Astrocyte (in vitro differentiated cells and primary cell): ENCODE measurements around the gene CCDC177. TPM values are rescaled to one million over a fixed set of nuclear protein-coding genes. Genes with fewer than 3 reads are reported as not detected.

Experiments
- DNase-seq: peaks from one replicate; pipeline ENCODE4 v3.0.0-alpha.2; 2010; ENCODE audit warnings: low read depth
- FAIRE-seq: peaks from 2 replicates; lab custom pipeline; 2011; peaks lifted over from hg19 to GRCh38; lab: Jason Lieb, UNC
- H2AFZ ChIP-seq: 2 replicates; pipeline ENCODE4 v1.6.0; 2012; ENCODE audit warnings: low read depth, low read length, inconsistent platforms
- H3K27ac ChIP-seq: 2 replicates; pipeline ENCODE4 v1.5.1; 2011; ENCODE audit warnings: low read depth, low read length, inconsistent platforms
- H3K27me3 ChIP-seq: 2 replicates; pipeline ENCODE4 v1.6.0; 2011; ENCODE audit warnings: low read length, inconsistent platforms; ENCODE audit not compliant: insufficient read depth
- H3K36me3 ChIP-seq: 2 replicates; pipeline ENCODE4 v1.5.1; 2011; ENCODE audit warnings: low read length, inconsistent platforms; ENCODE audit not compliant: insufficient read depth
- H3K4me1 ChIP-seq: 2 replicates; pipeline ENCODE4 v1.5.1; 2011; ENCODE audit warnings: low read length, inconsistent platforms; ENCODE audit not compliant: insufficient read depth
- H3K4me2 ChIP-seq: 2 replicates; pipeline ENCODE4 v1.6.0; 2012; ENCODE audit warnings: low read length, inconsistent platforms
- H3K4me3 ChIP-seq: 2 replicates; pipeline ENCODE4 v1.5.1; 2011; ENCODE audit warnings: low read depth, mild to moderate bottlenecking, low read length, inconsistent platforms; ENCODE audit not compliant: insufficient read depth
- H3K79me2 ChIP-seq: 2 replicates; pipeline ENCODE4 v1.6.0; 2012; ENCODE audit warnings: mild to moderate bottlenecking, low read length, inconsistent platforms; ENCODE audit not compliant: insufficient read depth
- H3K9ac ChIP-seq: 2 replicates; pipeline ENCODE4 v1.6.0; 2012; ENCODE audit warnings: mild to moderate bottlenecking, low read length, inconsistent platforms
- H3K9me3 ChIP-seq: 2 replicates; pipeline ENCODE4 v1.5.1; 2012; ENCODE audit warnings: low read depth, mild to moderate bottlenecking, low read length, inconsistent platforms; ENCODE audit not compliant: insufficient read depth
- H4K20me1 ChIP-seq: 2 replicates; pipeline ENCODE4 v1.6.0; 2012; ENCODE audit warnings: low read length, inconsistent platforms; ENCODE audit not compliant: insufficient read depth
- H3K27ac Mint-ChIP-seq: one replicate; pipeline ENCODE4 v1.8.0; 2021; ENCODE audit warnings: mild to moderate bottlenecking, mixed read lengths; ENCODE audit not compliant: unreplicated experiment
- H3K27me3 Mint-ChIP-seq: one replicate; pipeline ENCODE4 v1.8.0; 2021; ENCODE audit warnings: low read depth, mixed read lengths; ENCODE audit not compliant: unreplicated experiment
- H3K36me3 Mint-ChIP-seq: one replicate; pipeline ENCODE4 v1.8.0; 2021; ENCODE audit warnings: low read depth, mixed read lengths; ENCODE audit not compliant: unreplicated experiment
- H3K4me1 Mint-ChIP-seq: one replicate; pipeline ENCODE4 v1.8.0; 2021; ENCODE audit warnings: low read depth, mixed read lengths; ENCODE audit not compliant: unreplicated experiment
- H3K4me3 Mint-ChIP-seq: one replicate; pipeline ENCODE4 v1.8.0; 2021; ENCODE audit warnings: mild to moderate bottlenecking, moderate library complexity, mixed read lengths; ENCODE audit not compliant: unreplicated experiment
- H3K9me3 Mint-ChIP-seq: one replicate; pipeline ENCODE4 v1.8.0; 2021; ENCODE audit warnings: mild to moderate bottlenecking, mixed read lengths; ENCODE audit not compliant: unreplicated experiment
- CTCF ChIP-seq: IDR thresholded peaks from 2 replicates; pipeline ENCODE4 v1.5.1; 2011; ENCODE audit warnings: low read depth, mild to moderate bottlenecking, inconsistent platforms, low read length, moderate library complexity; ENCODE audit not compliant: insufficient read depth
- EZH2 ChIP-seq: IDR thresholded peaks from 2 replicates; pipeline ENCODE4 v1.6.1; 2012; ENCODE audit warnings: mild to moderate bottlenecking, low read length, inconsistent platforms; ENCODE audit not compliant: insufficient read depth
- total RNA-seq: library from RNA; stranded (reverse); gene quantifications from 2 replicates; pipeline ENCODE4 v1.2.1, GENCODE V29; 2021

The CCDC177 gene
- total RNA-seq, 1 donor from 2014 or later: not detected

- Mint-ChIP-seq H3K4me3 (no peak overlapping the region), H3K4me1 (no peaks in the 10 kb centered on the region), H3K9me3 (no peaks in the 10 kb centered on the region), H3K27me3 (peaks cover 13% of the 10 kb centered on the region), H3K36me3 (no peaks in the 10 kb centered on the region), H3K27ac (no peak overlapping the region)
- Histone ChIP-seq H3K36me3 (no peaks in the 10 kb centered on the region), H3K4me2 (no peak overlapping the region), H3K9me3 (no peaks in the 10 kb centered on the region), H3K27me3 (no peaks in the 10 kb centered on the region), H3K9ac (no peak overlapping the region), H3K79me2 (no peaks in the 10 kb centered on the region), H4K20me1 (no peaks in the 10 kb centered on the region), H3K4me1 (peaks cover 6% of the 10 kb centered on the region), H3K27ac (no peak overlapping the region), H3K4me3 (no peak overlapping the region), H2AFZ (no peak overlapping the region)
- DNase-seq (no peak), FAIRE-seq (no peak)
- TF ChIP-seq EZH2 (no peak), CTCF (no peak)
Measured at GRCh38 chr14:69594846-69595245, 20.2 kb upstream of the CCDC177 start.

- Histone ChIP-seq H2AFZ (peak overlapping the region; percentile 73), H4K20me1 (no peaks in the 10 kb centered on the region), H3K27ac (no peak overlapping the region), H3K36me3 (no peaks in the 10 kb centered on the region), H3K4me3 (no peak overlapping the region), H3K4me2 (peak overlapping the region; percentile 68), H3K4me1 (peaks cover 6% of the 10 kb centered on the region), H3K9me3 (no peaks in the 10 kb centered on the region), H3K9ac (no peak overlapping the region), H3K79me2 (no peaks in the 10 kb centered on the region), H3K27me3 (no peaks in the 10 kb centered on the region)
- peak; percentile 57 for DNase-seq
- Mint-ChIP-seq H3K27me3 (peaks cover 13% of the 10 kb centered on the region), H3K4me3 (no peak overlapping the region), H3K4me1 (no peaks in the 10 kb centered on the region), H3K9me3 (no peaks in the 10 kb centered on the region), H3K27ac (no peak overlapping the region), H3K36me3 (no peaks in the 10 kb centered on the region)
- TF ChIP-seq CTCF (no peak), EZH2 (no peak)
- no peak for FAIRE-seq
Measured at GRCh38 chr14:69593018-69593677, 18.5 kb upstream of the CCDC177 start.

DNA sequence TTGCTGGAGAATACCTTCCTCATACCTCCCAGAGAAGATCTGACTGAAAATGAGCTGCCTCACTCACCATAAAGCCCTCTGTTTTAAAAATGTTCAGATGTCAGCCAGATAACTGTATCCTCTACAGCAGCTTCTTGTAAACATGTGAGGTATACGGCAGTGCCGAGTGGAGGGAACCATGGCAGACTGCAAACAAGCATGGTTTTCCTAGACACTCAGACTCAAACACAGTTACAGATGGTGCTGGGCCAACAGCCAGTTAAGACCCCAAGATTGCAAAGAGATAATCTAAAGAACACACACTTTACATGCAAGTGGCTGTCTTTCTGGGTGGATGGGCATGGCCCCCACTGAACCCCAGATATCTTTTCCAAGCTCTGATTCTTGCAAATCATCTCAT, 16.6 kb upstream of the CCDC177 start:
- TF ChIP-seq CTCF (no peak), EZH2 (no peak)
- no peaks in the 10 kb centered on the region for H3K27me3 ChIP-seq
- Mint-ChIP-seq H3K4me1 (no peaks in the 10 kb centered on the region), H3K9me3 (no peaks in the 10 kb centered on the region), H3K27ac (no peak overlapping the region), H3K27me3 (peaks cover 22% of the 10 kb centered on the region), H3K4me3 (no peak overlapping the region), H3K36me3 (no peaks in the 10 kb centered on the region)
- H3K9ac ChIP-seq: no peak overlapping the region
- no peak overlapping the region for H3K4me2 ChIP-seq
- H4K20me1 ChIP-seq: no peaks in the 10 kb centered on the region
- no peak overlapping the region for H3K4me3 ChIP-seq
- H3K27ac ChIP-seq: no peak overlapping the region
- H2AFZ ChIP-seq: no peak overlapping the region
- DNase-seq: no peak
- no peaks in the 10 kb centered on the region for H3K9me3 ChIP-seq
- no peaks in the 10 kb centered on the region for H3K36me3 ChIP-seq
- peaks cover 6% of the 10 kb centered on the region for H3K4me1 ChIP-seq
- H3K79me2 ChIP-seq: no peaks in the 10 kb centered on the region
- FAIRE-seq: no peak
